ENCODE measurements around the gene GRSF1. TPM values are rescaled to one million over a fixed set of nuclear protein-coding genes. Genes with fewer than 3 reads are reported as not detected.

The GRSF1 gene, protein sequence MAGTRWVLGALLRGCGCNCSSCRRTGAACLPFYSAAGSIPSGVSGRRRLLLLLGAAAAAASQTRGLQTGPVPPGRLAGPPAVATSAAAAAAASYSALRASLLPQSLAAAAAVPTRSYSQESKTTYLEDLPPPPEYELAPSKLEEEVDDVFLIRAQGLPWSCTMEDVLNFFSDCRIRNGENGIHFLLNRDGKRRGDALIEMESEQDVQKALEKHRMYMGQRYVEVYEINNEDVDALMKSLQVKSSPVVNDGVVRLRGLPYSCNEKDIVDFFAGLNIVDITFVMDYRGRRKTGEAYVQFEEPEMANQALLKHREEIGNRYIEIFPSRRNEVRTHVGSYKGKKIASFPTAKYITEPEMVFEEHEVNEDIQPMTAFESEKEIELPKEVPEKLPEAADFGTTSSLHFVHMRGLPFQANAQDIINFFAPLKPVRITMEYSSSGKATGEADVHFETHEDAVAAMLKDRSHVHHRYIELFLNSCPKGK
- 10 to 100 TPM; 70.1 to 75.3 TPM for total RNA-seq

DNA sequence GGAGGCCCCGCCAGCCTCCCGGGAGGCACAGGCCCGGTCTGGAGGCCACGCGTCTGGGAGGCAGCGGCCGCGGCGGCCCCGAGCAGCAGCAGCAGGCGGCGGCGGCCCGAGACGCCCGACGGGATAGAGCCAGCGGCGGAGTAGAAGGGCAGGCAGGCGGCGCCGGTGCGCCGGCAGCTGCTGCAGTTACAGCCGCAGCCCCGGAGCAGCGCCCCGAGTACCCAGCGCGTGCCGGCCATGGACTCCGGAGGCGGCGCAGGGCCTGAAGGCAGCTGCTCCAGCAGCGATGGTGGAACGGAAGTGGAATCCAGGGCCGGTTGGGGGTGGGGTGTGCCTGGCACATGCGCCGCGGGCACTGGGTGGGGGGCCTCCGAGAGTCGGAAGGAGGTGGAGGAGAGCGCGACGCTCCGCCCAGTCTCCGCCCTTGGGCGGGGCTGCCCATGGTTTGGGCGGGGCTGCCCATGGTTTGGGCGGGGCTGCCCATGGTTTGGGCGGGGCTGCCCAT, at the start of gene GRSF1:
Gene GRSF1, minus strand, starts transcription at position 302 of the 505 bp plus-strand sequence. Its CDS starts 63 bp downstream, at position 239.

Other genes with a start within 250 kb of the GRSF1 start
- gene AMBN, start 247.6 kb downstream of the GRSF1 start, total RNA-seq = not detected
- 1 to 10 TPM in 1 of 2 experiments, under 1 TPM in 1; 0.76 to 1.2 TPM for gene ENAM, start 211.1 kb downstream of the GRSF1 start, total RNA-seq
- gene JCHAIN, start 173.4 kb downstream of the GRSF1 start, total RNA-seq = under 1 TPM; 0.78 to 0.99 TPM
- gene UTP3, start 151.4 kb downstream of the GRSF1 start, total RNA-seq = 10 to 100 TPM; 49.3 to 52.1 TPM
- 10 to 100 TPM; 38.3 to 40.9 TPM for gene RUFY3, start 117.9 kb downstream of the GRSF1 start, total RNA-seq
- 10 to 100 TPM; 16.2 to 17.0 TPM for gene MOB1B, start 62.5 kb upstream of the GRSF1 start, total RNA-seq
- gene DCK, start 153.8 kb upstream of the GRSF1 start, total RNA-seq = 10 to 100 TPM; 79.2 to 80.9 TPM